Activated CD4-positive, alpha-beta T cell treated with anti-CD3 and anti-CD28 coated beads, Interleukin-2, amount 10 ng/mL, durations not matched to agents 24 days and 14 days (primary cell): Measurements from ENCODE around the gene INPP1. TPM values are rescaled to one million over a fixed set of nuclear protein-coding genes. Genes with fewer than 3 reads are reported as not detected.

Experiments used
- DNase-seq: peaks from one replicate; pipeline ENCODE4 v3.0.0; 2022
- H3K27ac Mint-ChIP-seq: one replicate; pipeline ENCODE4 v1.8.0; 2022; ENCODE audit warnings: mild to moderate bottlenecking, mixed read lengths
- H3K27me3 Mint-ChIP-seq: one replicate; pipeline ENCODE4 v1.8.0; 2022; ENCODE audit warnings: mixed read lengths
- H3K36me3 Mint-ChIP-seq: one replicate; pipeline ENCODE4 v1.8.0; 2022; ENCODE audit warnings: low read depth, mild to moderate bottlenecking, mixed read lengths
- H3K4me1 Mint-ChIP-seq: one replicate; pipeline ENCODE4 v1.8.0; 2021; ENCODE audit warnings: mixed read lengths
- H3K4me3 Mint-ChIP-seq: one replicate; pipeline ENCODE4 v1.8.0; 2022; ENCODE audit warnings: mild to moderate bottlenecking, moderate library complexity, mixed read lengths
- H3K9me3 Mint-ChIP-seq: one replicate; pipeline ENCODE4 v1.8.0; 2021; ENCODE audit warnings: mixed read lengths
- intact Hi-C: fragments of 100-400 bp; cut with micrococcal nuclease; formaldehyde crosslinking; loops from one replicate; pipeline ENCODE4 v1.15.1; 2023
- total RNA-seq: library from RNA; stranded (reverse); gene quantifications from 2 replicates; pipeline ENCODE4 v1.2.3, GENCODE V29; 2022

Gene INPP1
- total RNA-seq, 1 donor from 2014 or later, result 10.3 TPM

- Mint-ChIP-seq H3K36me3 (no peaks in the 10 kb centered on the region), H3K4me3 (peak overlapping the region; percentile 87), H3K27ac (no peak overlapping the region), H3K27me3 (no peaks in the 10 kb centered on the region), H3K4me1 (peaks cover 24% of the 10 kb centered on the region), H3K9me3 (no peaks in the 10 kb centered on the region)
- no peak for DNase-seq
- intact Hi-C loops, result no loop called here
These were observed 17.2 kb downstream of the INPP1 start for GRCh38 chr2:190360561-190360960.

- Mint-ChIP-seq H3K27ac (no peak overlapping the region), H3K9me3 (no peaks in the 10 kb centered on the region), H3K4me1 (peaks cover 24% of the 10 kb centered on the region), H3K36me3 (no peaks in the 10 kb centered on the region), H3K27me3 (no peaks in the 10 kb centered on the region), H3K4me3 (no peak overlapping the region)
- intact Hi-C loops, result no loop called here
- peak; percentile 17 for DNase-seq
These were observed 17.6 kb downstream of the INPP1 start for GRCh38 chr2:190360965-190361364.

GRCh38 chr2:190361572-190361971 lies 18.2 kb downstream of the INPP1 start:
- intact Hi-C loops, result no loop called here
- Mint-ChIP-seq H3K27me3 (no peaks in the 10 kb centered on the region), H3K4me1 (peaks cover 24% of the 10 kb centered on the region), H3K4me3 (no peak overlapping the region), H3K9me3 (no peaks in the 10 kb centered on the region), H3K36me3 (no peaks in the 10 kb centered on the region), H3K27ac (no peak overlapping the region)
- no peak for DNase-seq

GRCh38 chr2:190362894-190363293 lies 19.5 kb downstream of the INPP1 start:
- Mint-ChIP-seq H3K36me3 (peaks cover 3% of the 10 kb centered on the region), H3K4me1 (peaks cover 24% of the 10 kb centered on the region)
- intact Hi-C loops, result no loop called here

GRCh38 chr2:190365499-190366204 lies 22.3 kb downstream of the INPP1 start:
- Mint-ChIP-seq H3K9me3 (no peaks in the 10 kb centered on the region), H3K27ac (no peak overlapping the region), H3K4me1 (peaks cover 8% of the 10 kb centered on the region), H3K36me3 (peaks cover 10% of the 10 kb centered on the region), H3K27me3 (no peaks in the 10 kb centered on the region), H3K4me3 (no peak overlapping the region)
- DNase-seq, result no peak
- intact Hi-C loops, result no loop called here

More at GRCh38 chr2:190362894-190363293, 19.5 kb downstream of the INPP1 start:
- no peak overlapping the region for H3K27ac Mint-ChIP-seq
- H3K9me3 Mint-ChIP-seq, result no peaks in the 10 kb centered on the region
- no peaks in the 10 kb centered on the region for H3K27me3 Mint-ChIP-seq
- no peak overlapping the region for H3K4me3 Mint-ChIP-seq
- no peak for DNase-seq

GRCh38 chr2:190366248-190366753 lies 22.9 kb downstream of the INPP1 start:
- Mint-ChIP-seq H3K4me3 (no peak overlapping the region), H3K9me3 (no peaks in the 10 kb centered on the region), H3K27ac (no peak overlapping the region), H3K27me3 (no peaks in the 10 kb centered on the region), H3K36me3 (peaks cover 10% of the 10 kb centered on the region), H3K4me1 (peaks cover 4% of the 10 kb centered on the region)
- no peak for DNase-seq
- intact Hi-C loops, result no loop called here

- H3K36me3 Mint-ChIP-seq, result peaks cover 10% of the 10 kb centered on the region
- intact Hi-C loops, result no loop called here
- H3K27me3 Mint-ChIP-seq, result no peaks in the 10 kb centered on the region
- H3K27ac Mint-ChIP-seq, result no peak overlapping the region
- DNase-seq, result no peak
- no peak overlapping the region for H3K4me3 Mint-ChIP-seq
- H3K4me1 Mint-ChIP-seq, result peaks cover 2% of the 10 kb centered on the region
- no peaks in the 10 kb centered on the region for H3K9me3 Mint-ChIP-seq
These were observed 23.7 kb downstream of the INPP1 start for GRCh38 chr2:190367091-190367490.

- no peaks in the 10 kb centered on the region for H3K9me3 Mint-ChIP-seq
- DNase-seq, result no peak
- H3K36me3 Mint-ChIP-seq, result peaks cover 10% of the 10 kb centered on the region
- intact Hi-C loops, result loop anchor here (5.0 kb wide), 1 partner anchor 37 kb away; no protein-coding TSS in a partner anchor
- H3K4me3 Mint-ChIP-seq, result no peak overlapping the region
- H3K27ac Mint-ChIP-seq, result no peak overlapping the region
- H3K27me3 Mint-ChIP-seq, result no peaks in the 10 kb centered on the region
- no peaks in the 10 kb centered on the region for H3K4me1 Mint-ChIP-seq
These were observed 26.2 kb downstream of the INPP1 start for GRCh38 chr2:190369635-190370034.

GRCh38 chr2:190376083-190376482 lies 32.7 kb downstream of the INPP1 start:
- Mint-ChIP-seq H3K36me3 (no peaks in the 10 kb centered on the region), H3K4me3 (no peak overlapping the region), H3K27me3 (peaks cover 2% of the 10 kb centered on the region), H3K4me1 (no peaks in the 10 kb centered on the region), H3K9me3 (no peaks in the 10 kb centered on the region), H3K27ac (no peak overlapping the region)
- no peak for DNase-seq
- intact Hi-C loops, result no loop called here

GRCh38 chr2:190376591-190377245 lies 33.3 kb downstream of the INPP1 start:
- no peak overlapping the region for H3K4me3 Mint-ChIP-seq
- peaks cover 4% of the 10 kb centered on the region for H3K27me3 Mint-ChIP-seq
- no peaks in the 10 kb centered on the region for H3K4me1 Mint-ChIP-seq
- H3K27ac Mint-ChIP-seq, result no peak overlapping the region
- intact Hi-C loops, result no loop called here
- no peaks in the 10 kb centered on the region for H3K9me3 Mint-ChIP-seq
- no peak for DNase-seq
- H3K36me3 Mint-ChIP-seq, result no peaks in the 10 kb centered on the region

- peak; percentile 35 for DNase-seq
- Mint-ChIP-seq H3K27ac (no peak overlapping the region), H3K27me3 (peaks cover 6% of the 10 kb centered on the region), H3K4me3 (no peak overlapping the region), H3K36me3 (no peaks in the 10 kb centered on the region), H3K9me3 (no peaks in the 10 kb centered on the region), H3K4me1 (peaks cover 5% of the 10 kb centered on the region)
- intact Hi-C loops, result no loop called here
These were observed 35.5 kb downstream of the INPP1 start for GRCh38 chr2:190378880-190379237.

GRCh38 chr2:190379249-190379964 lies 36.0 kb downstream of the INPP1 start:
- Mint-ChIP-seq H3K36me3 (no peaks in the 10 kb centered on the region), H3K27me3 (peaks cover 6% of the 10 kb centered on the region), H3K9me3 (no peaks in the 10 kb centered on the region), H3K27ac (no peak overlapping the region), H3K4me1 (peaks cover 5% of the 10 kb centered on the region), H3K4me3 (no peak overlapping the region)
- peak; percentile 47 for DNase-seq
- intact Hi-C loops, result no loop called here

GRCh38 chr2:190380962-190381412 lies 37.6 kb downstream of the INPP1 start:
- Mint-ChIP-seq H3K4me3 (no peak overlapping the region), H3K27ac (no peak overlapping the region), H3K27me3 (peaks cover 6% of the 10 kb centered on the region), H3K36me3 (no peaks in the 10 kb centered on the region), H3K4me1 (peaks cover 5% of the 10 kb centered on the region), H3K9me3 (no peaks in the 10 kb centered on the region)
- intact Hi-C loops, result no loop called here
- no peak for DNase-seq

- intact Hi-C loops, result loop anchor here (1.0 to 2.0 kb wide), 3 partner anchors 26 to 421 kb away; partner anchors contain the start of gene MFSD6
- H3K27ac Mint-ChIP-seq, result no peak overlapping the region
- peaks cover 6% of the 10 kb centered on the region for H3K27me3 Mint-ChIP-seq
- H3K9me3 Mint-ChIP-seq, result no peaks in the 10 kb centered on the region
- no peaks in the 10 kb centered on the region for H3K36me3 Mint-ChIP-seq
- peak; percentile 83 for DNase-seq
- H3K4me3 Mint-ChIP-seq, result no peak overlapping the region
- H3K4me1 Mint-ChIP-seq, result peaks cover 5% of the 10 kb centered on the region
These were observed 39.5 kb downstream of the INPP1 start for GRCh38 chr2:190382851-190383250.
